Activated B cell treated with CpG ODN at 0.5 μM for 24 hours (primary cell): ENCODE results near the gene FBXO36. TPM values are rescaled to one million over a fixed set of nuclear protein-coding genes. Genes with fewer than 3 reads are reported as not detected.

Experiments
- ATAC-seq: fragments of 200-7000 bp; cut with Tn5 transposase; one replicate; pipeline ENCODE4 v1.10.0; 2021; ENCODE audit warnings: low read depth, mild to moderate bottlenecking, moderate library complexity
- CTCF ChIA-PET: fragments of 350-600 bp; sonication (Branson Sonifier 250); formaldehyde crosslinking; loops from one replicate; lab custom pipeline; 2021; ENCODE audit warnings: antibody characterized with exemption; lab: Charles Lee
- POLR2A ChIA-PET: fragments of 350-600 bp; sonication (Branson Sonifier 250); formaldehyde crosslinking; loops from one replicate; lab custom pipeline; 2021; ENCODE audit warnings: antibody characterized with exemption; lab: Charles Lee
- DNase-seq: peaks from one replicate; pipeline ENCODE4 v3.0.0; 2022
- H3K27ac Mint-ChIP-seq: one replicate; pipeline ENCODE4 v1.8.0; 2020; ENCODE audit warnings: mixed read lengths
- H3K27me3 Mint-ChIP-seq: one replicate; pipeline ENCODE4 v1.8.0; 2021; ENCODE audit warnings: mixed read lengths
- H3K36me3 Mint-ChIP-seq: one replicate; pipeline ENCODE4 v1.8.0; 2021; ENCODE audit warnings: low read depth, mixed read lengths
- H3K4me1 Mint-ChIP-seq: one replicate; pipeline ENCODE4 v1.8.0; 2021; ENCODE audit warnings: mixed read lengths
- H3K4me3 Mint-ChIP-seq: one replicate; pipeline ENCODE4 v1.8.0; 2020; ENCODE audit warnings: mild to moderate bottlenecking, mixed read lengths
- H3K9me3 Mint-ChIP-seq: one replicate; pipeline ENCODE4 v1.8.0; 2020; ENCODE audit warnings: mixed read lengths
- CTCF ChIP-seq: fragments of 200-600 bp; IDR thresholded peaks from one replicate; pipeline ENCODE4 v1.8.0; 2022; ENCODE audit warnings: antibody characterized with exemption, mild to moderate bottlenecking
- intact Hi-C: fragments of 100-400 bp; cut with micrococcal nuclease; formaldehyde crosslinking; loops from one replicate; pipeline ENCODE4 v1.15.1; 2024
- total RNA-seq: library from RNA; stranded (reverse); gene quantifications from 2 replicates; pipeline ENCODE4 v1.2.3, GENCODE V29; 2022

FBXO36 gene
- total RNA-seq, 1 donor from 2014 or later: 0.89 TPM

GRCh38 chr2:230042195-230042594, 119.9 kb downstream of the FBXO36 start:
- TF ChIP-seq CTCF: no peak
- Mint-ChIP-seq H3K36me3 (no peaks in the 10 kb centered on the region), H3K27ac (no peak overlapping the region), H3K27me3 (no peaks in the 10 kb centered on the region), H3K4me1 (no peaks in the 10 kb centered on the region), H3K9me3 (peaks cover 2% of the 10 kb centered on the region), H3K4me3 (no peak overlapping the region)
- intact Hi-C loops: no loop called here
- ChIA-PET POLR2A (no interaction called here), CTCF (no interaction called here)
- DNase-seq: no peak
- ATAC-seq: no peak

- no peaks in the 10 kb centered on the region for H3K27me3 Mint-ChIP-seq
- CTCF ChIA-PET: no interaction called here
- ATAC-seq (no peak), DNase-seq (no peak)
- intact Hi-C loops: no loop called here
- no peak overlapping the region for H3K4me3 Mint-ChIP-seq
- no peak for TF ChIP-seq CTCF
- POLR2A ChIA-PET: no interaction called here
- no peaks in the 10 kb centered on the region for H3K36me3 Mint-ChIP-seq
- H3K4me1 Mint-ChIP-seq: no peaks in the 10 kb centered on the region
- no peak overlapping the region for H3K27ac Mint-ChIP-seq
- H3K9me3 Mint-ChIP-seq: peaks cover 2% of the 10 kb centered on the region
Observed at GRCh38 chr2:230043025-230043424, 120.7 kb downstream of the FBXO36 start.

- intact Hi-C loops: no loop called here
- no peak overlapping the region for H3K27ac Mint-ChIP-seq
- no peaks in the 10 kb centered on the region for H3K4me1 Mint-ChIP-seq
- no peak for DNase-seq
- TF ChIP-seq CTCF: no peak
- ChIA-PET POLR2A (no interaction called here), CTCF (no interaction called here)
- H3K27me3 Mint-ChIP-seq: no peaks in the 10 kb centered on the region
- no peak for ATAC-seq
- H3K9me3 Mint-ChIP-seq: peaks cover 2% of the 10 kb centered on the region
- H3K36me3 Mint-ChIP-seq: no peaks in the 10 kb centered on the region
- H3K4me3 Mint-ChIP-seq: no peak overlapping the region
Observed at GRCh38 chr2:230043461-230043860, 121.2 kb downstream of the FBXO36 start.

- intact Hi-C loops: no loop called here
- DNase-seq (no peak), ATAC-seq (no peak)
- POLR2A ChIA-PET: no interaction called here
- CTCF ChIA-PET: no interaction called here
- TF ChIP-seq CTCF: no peak
- Mint-ChIP-seq H3K4me1 (no peaks in the 10 kb centered on the region), H3K36me3 (no peaks in the 10 kb centered on the region), H3K27ac (no peak overlapping the region), H3K4me3 (no peak overlapping the region), H3K9me3 (peaks cover 2% of the 10 kb centered on the region), H3K27me3 (no peaks in the 10 kb centered on the region)
Observed at GRCh38 chr2:230046491-230046890, 124.2 kb downstream of the FBXO36 start.

GRCh38 chr2:230048010-230048671, 125.8 kb downstream of the FBXO36 start:
- ATAC-seq: no peak
- Mint-ChIP-seq H3K9me3 (no peaks in the 10 kb centered on the region), H3K27ac (no peak overlapping the region), H3K36me3 (no peaks in the 10 kb centered on the region), H3K27me3 (no peaks in the 10 kb centered on the region), H3K4me3 (no peak overlapping the region), H3K4me1 (peaks cover 2% of the 10 kb centered on the region)
- CTCF ChIA-PET: interaction anchor here (0.6 kb wide), 2 partner anchors 506 to 776 kb away, joined by 3 to 4 read pairs; no protein-coding TSS in a partner anchor
- no peak for TF ChIP-seq CTCF
- intact Hi-C loops: no loop called here
- no peak for DNase-seq
- POLR2A ChIA-PET: no interaction called here
